Mesenchymal stem cell (in vitro differentiated cells and primary cell): ENCODE measurements around the gene OXT. TPM values are rescaled to one million over a fixed set of nuclear protein-coding genes. Genes with fewer than 3 reads are reported as not detected.
"Not testable (repeated sequence)": the region's sequence is repeated elsewhere in the genome, so short reads cannot be mapped to it uniquely, and the experiment has no call there.

Experiments
- DNase-seq: peaks from one replicate; pipeline ENCODE4 v3.0.0-alpha.2; 2013
- H2AFZ ChIP-seq: one replicate; pipeline ENCODE4 v1.6.1; 2013; ENCODE audit warnings: low read depth, mild to moderate bottlenecking, control low read depth, inconsistent platforms, low read length, moderate library complexity
- H2AK5ac ChIP-seq: 2 replicates; pipeline ENCODE4 v1.6.1; 2013; ENCODE audit warnings: low read length, moderate library complexity, mild to moderate bottlenecking, inconsistent platforms; ENCODE audit not compliant: severe bottlenecking
- H2BK120ac ChIP-seq: one replicate; pipeline ENCODE4 v1.6.1; 2013; ENCODE audit warnings: low read depth, mild to moderate bottlenecking, inconsistent platforms, low read length, moderate library complexity
- H2BK12ac ChIP-seq, 2 experiments: one replicate each; pipeline ENCODE4 v1.6.1; 2013; ENCODE audit warnings: inconsistent platforms in 2 of 2, low read length in 2 of 2, mild to moderate bottlenecking in 2 of 2, moderate library complexity in 2 of 2, control low read depth in 1 of 2
- H2BK15ac ChIP-seq: one replicate; pipeline ENCODE4 v1.6.1; 2013; ENCODE audit warnings: mild to moderate bottlenecking, low read depth, inconsistent platforms; ENCODE audit not compliant: poor library complexity, severe bottlenecking
- H2BK5ac ChIP-seq: 2 replicates; pipeline ENCODE4 v1.6.1; 2013; ENCODE audit warnings: low read depth, mild to moderate bottlenecking, low read length, control low read depth, inconsistent platforms; ENCODE audit not compliant: poor library complexity, severe bottlenecking
- H3K14ac ChIP-seq, 2 experiments: one replicate each; pipeline ENCODE4 v1.6.1; 2013; ENCODE audit warnings: inconsistent platforms in 2 of 2, low read length in 2 of 2, control low read depth in 1 of 2, mild to moderate bottlenecking in 1 of 2, moderate library complexity in 1 of 2
- H3K18ac ChIP-seq, 2 experiments: one replicate each; pipeline ENCODE4 v1.6.1; 2013; ENCODE audit warnings: inconsistent platforms in 2 of 2, low read length in 2 of 2, control low read depth in 1 of 2, low read depth in 1 of 2, mild to moderate bottlenecking in 1 of 2
- H3K23ac ChIP-seq, 2 experiments: one replicate each; pipeline ENCODE4 v1.6.1; 2013; ENCODE audit warnings: inconsistent platforms in 2 of 2, low read length in 2 of 2, mild to moderate bottlenecking in 2 of 2, moderate library complexity in 2 of 2, control low read depth in 1 of 2
- H3K27ac ChIP-seq: 2 replicates; pipeline ENCODE4 v1.5.1; 2013; ENCODE audit warnings: mild to moderate bottlenecking, moderate library complexity, low read length, control low read depth, inconsistent platforms; ENCODE audit not compliant: poor library complexity, severe bottlenecking
- H3K27me3 ChIP-seq, 2 experiments: 2 replicates each; pipeline versions ENCODE4 v1.6.1 to v1.7.0; 2013; ENCODE audit warnings: low read length in 2 of 2, mild to moderate bottlenecking in 2 of 2, moderate library complexity in 2 of 2, control low read depth in 1 of 2, inconsistent platforms in 1 of 2; ENCODE audit not compliant: control insufficient read depth in 1 of 2, insufficient read depth in 1 of 2
- H3K36me3 ChIP-seq, 2 experiments: 2 replicates each; pipeline versions ENCODE4 v1.6.1 to v1.7.0; 2013; ENCODE audit warnings: low read length in 2 of 2, control low read depth in 1 of 2, inconsistent platforms in 1 of 2, low read depth in 1 of 2, mild to moderate bottlenecking in 1 of 2; ENCODE audit not compliant: insufficient read depth in 2 of 2, control insufficient read depth in 1 of 2
- H3K4ac ChIP-seq, 2 experiments: one replicate each; pipeline ENCODE4 v1.6.1; 2013; ENCODE audit warnings: inconsistent platforms in 2 of 2, low read length in 2 of 2, mild to moderate bottlenecking in 2 of 2, moderate library complexity in 2 of 2, control low read depth in 1 of 2, low read depth in 1 of 2
- H3K4me1 ChIP-seq: 2 replicates; pipeline ENCODE4 v1.6.1; 2013; ENCODE audit warnings: low read depth, low read length, control low read depth; ENCODE audit not compliant: control insufficient read depth, insufficient read depth
- H3K4me2 ChIP-seq: 2 replicates; pipeline ENCODE4 v1.6.1; 2013; ENCODE audit warnings: low read length, mild to moderate bottlenecking, inconsistent platforms; ENCODE audit not compliant: poor library complexity, severe bottlenecking
- H3K4me3 ChIP-seq, 2 experiments: 2 replicates each; pipeline versions ENCODE4 v1.5.1 to v1.7.0; 2013; ENCODE audit warnings: low read length in 2 of 2, mild to moderate bottlenecking in 2 of 2, control low read depth in 1 of 2, low read depth in 1 of 2; ENCODE audit not compliant: insufficient read depth in 1 of 2
- H3K79me1 ChIP-seq: replicated peaks from 2 replicates; pipeline ENCODE4 v1.6.1; 2013; ENCODE audit warnings: mild to moderate bottlenecking, control low read depth, low read length, inconsistent platforms; ENCODE audit not compliant: poor library complexity, severe bottlenecking
- H3K9ac ChIP-seq: 2 replicates; pipeline ENCODE4 v1.7.0; 2013; ENCODE audit warnings: mild to moderate bottlenecking, low read length, moderate library complexity
- H3K9me3 ChIP-seq: 2 replicates; pipeline ENCODE4 v1.7.0; 2013; ENCODE audit warnings: mild to moderate bottlenecking, low read length; ENCODE audit not compliant: control insufficient read depth
- H4K8ac ChIP-seq: one replicate; pipeline ENCODE4 v1.6.1; 2013; ENCODE audit warnings: inconsistent platforms, mild to moderate bottlenecking, low read length, moderate library complexity
- H4K91ac ChIP-seq: one replicate; pipeline ENCODE4 v1.6.1; 2013; ENCODE audit warnings: mild to moderate bottlenecking, low read length, inconsistent platforms
- WGBS: methylation state at CpG from one replicate; pipeline ENCODE4 v1.1.7; 2013; ENCODE audit warnings: mixed read lengths; 5-methylcytosine and 5-hydroxymethylcytosine counted together
- polyA plus RNA-seq, 2 experiments: library from polyadenylated mRNA; stranded (reverse); fragments of 200-250 nt; gene quantifications; one replicate each; pipeline ENCODE4 v1.2.3, GENCODE V29; 2013

Gene OXT
- not detected for polyA plus RNA-seq (2013, experiment 1 of 2)
- polyA plus RNA-seq (2013, experiment 2 of 2), result not detected

DNA sequence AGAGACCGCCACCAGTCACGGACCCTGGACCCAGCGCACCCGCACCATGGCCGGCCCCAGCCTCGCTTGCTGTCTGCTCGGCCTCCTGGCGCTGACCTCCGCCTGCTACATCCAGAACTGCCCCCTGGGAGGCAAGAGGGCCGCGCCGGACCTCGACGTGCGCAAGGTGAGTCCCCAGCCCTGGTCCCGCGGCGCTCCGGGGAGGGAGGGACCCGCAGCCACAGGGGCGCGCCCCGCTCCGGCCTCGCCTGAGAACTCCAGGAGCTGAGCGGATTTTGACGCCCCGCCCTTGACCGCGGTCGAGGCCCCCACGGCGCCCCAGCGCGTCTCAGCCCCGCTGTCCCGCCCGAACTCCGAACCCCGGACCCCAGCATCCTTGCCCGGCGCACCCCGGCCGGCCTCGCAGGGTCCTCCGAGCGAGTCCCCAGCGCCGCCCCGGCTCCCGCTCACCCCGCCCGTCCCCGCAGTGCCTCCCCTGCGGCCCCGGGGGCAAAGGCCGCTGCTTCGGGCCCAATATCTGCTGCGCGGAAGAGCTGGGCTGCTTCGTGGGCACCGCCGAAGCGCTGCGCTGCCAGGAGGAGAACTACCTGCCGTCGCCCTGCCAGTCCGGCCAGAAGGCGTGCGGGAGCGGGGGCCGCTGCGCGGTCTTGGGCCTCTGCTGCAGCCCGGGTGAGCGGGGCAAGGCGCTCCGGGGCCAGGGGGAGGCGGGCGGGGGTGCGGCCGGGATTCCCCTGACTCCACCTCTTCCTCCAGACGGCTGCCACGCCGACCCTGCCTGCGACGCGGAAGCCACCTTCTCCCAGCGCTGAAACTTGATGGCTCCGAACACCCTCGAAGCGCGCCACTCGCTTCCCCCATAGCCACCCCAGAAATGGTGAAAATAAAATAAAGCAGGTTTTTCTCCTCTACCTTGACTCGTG, at the start of gene OXT:
Gene OXT (plus strand): TSS at position 11 of the 920 bp plus-strand sequence. CDS start 36 bp downstream, at position 47.
- H3K18ac ChIP-seq, result no peak within 1 kb of the TSS

DNA sequence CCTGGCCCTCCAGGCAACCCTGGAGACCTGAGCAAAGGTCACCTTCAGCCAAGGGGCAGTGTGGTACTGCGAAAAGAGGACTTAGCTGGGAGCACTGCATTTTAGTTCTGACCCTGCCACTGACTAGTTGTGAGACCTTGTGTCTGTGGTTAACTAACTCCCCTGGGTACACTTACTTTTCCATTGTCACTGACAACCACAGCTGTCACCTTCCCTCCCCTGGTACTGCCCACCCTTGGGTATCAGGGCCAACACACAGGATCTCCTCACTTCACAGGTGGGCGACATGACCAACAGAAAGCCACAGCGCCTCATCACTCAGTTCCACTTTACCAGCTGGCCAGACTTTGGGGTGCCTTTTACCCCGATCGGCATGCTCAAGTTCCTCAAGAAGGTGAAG, 49.6 kb upstream of the OXT start:
- no peak overlapping the region for H3K23ac ChIP-seq
- no peaks in the 10 kb centered on the region for H3K9me3 ChIP-seq
- H2AK5ac ChIP-seq, result no peak overlapping the region
- no peak overlapping the region for H3K27ac ChIP-seq
- H3K79me1 ChIP-seq, result peaks cover 6% of the 10 kb centered on the region
- no peak overlapping the region for H2BK15ac ChIP-seq
- no peaks in the 10 kb centered on the region for H3K27me3 ChIP-seq
- H3K36me3 ChIP-seq, result peaks cover 43 to 70% of the 10 kb centered on the region in 2 experiments
- H2BK12ac ChIP-seq, result no peak overlapping the region
- H4K8ac ChIP-seq, result no peak overlapping the region
- no peak for DNase-seq
- no peak overlapping the region for H4K91ac ChIP-seq
- no peak overlapping the region for H3K4me3 ChIP-seq
- H2BK5ac ChIP-seq, result no peak overlapping the region
- H2AFZ ChIP-seq, result no peak overlapping the region
- whole genome bisulfite sequencing, result 100% methylated on average over 5 of the region's 5 CpGs
- no peak overlapping the region for H3K9ac ChIP-seq
- H3K18ac ChIP-seq, result no peak overlapping the region
- H3K4me2 ChIP-seq, result no peak overlapping the region
- H3K14ac ChIP-seq, result no peak overlapping the region
- no peak overlapping the region for H2BK120ac ChIP-seq
- peaks cover 21% of the 10 kb centered on the region for H3K4me1 ChIP-seq
- H3K4ac ChIP-seq, result no peak overlapping the region

More for the DNA sequence above, at the start of gene OXT:
- Histone ChIP-seq H3K4me2 (peak within 1 kb of the TSS; percentile 44), H3K9ac (no peak within 1 kb of the TSS), H3K36me3 (no peaks in the 10 kb centered on the region), H3K23ac (no peak within 1 kb of the TSS), H2AFZ (no peak within 1 kb of the TSS), H3K27ac (no peak within 1 kb of the TSS), H3K4me3 (peak within 1 kb of the TSS; percentile 18 to 60), H4K91ac (no peak within 1 kb of the TSS), H4K8ac (peak within 1 kb of the TSS; percentile 41), H2BK5ac (no peak within 1 kb of the TSS), H3K9me3 (no peaks in the 10 kb centered on the region), H2AK5ac (no peak within 1 kb of the TSS), H2BK12ac (no peak within 1 kb of the TSS), H3K79me1 (no peaks in the 10 kb centered on the region), H3K14ac (no peak within 1 kb of the TSS), H2BK120ac (no peak within 1 kb of the TSS), H3K27me3 (peaks cover 22 to 34% of the 10 kb centered on the region in 2 experiments), H3K4ac (no peak within 1 kb of the TSS), H2BK15ac (no peak within 1 kb of the TSS), H3K4me1 (peaks cover 14% of the 10 kb centered on the region)
- 16% methylated on average over 78 of the region's 95 CpGs for WGBS
- DNase-seq, result no peak

DNA sequence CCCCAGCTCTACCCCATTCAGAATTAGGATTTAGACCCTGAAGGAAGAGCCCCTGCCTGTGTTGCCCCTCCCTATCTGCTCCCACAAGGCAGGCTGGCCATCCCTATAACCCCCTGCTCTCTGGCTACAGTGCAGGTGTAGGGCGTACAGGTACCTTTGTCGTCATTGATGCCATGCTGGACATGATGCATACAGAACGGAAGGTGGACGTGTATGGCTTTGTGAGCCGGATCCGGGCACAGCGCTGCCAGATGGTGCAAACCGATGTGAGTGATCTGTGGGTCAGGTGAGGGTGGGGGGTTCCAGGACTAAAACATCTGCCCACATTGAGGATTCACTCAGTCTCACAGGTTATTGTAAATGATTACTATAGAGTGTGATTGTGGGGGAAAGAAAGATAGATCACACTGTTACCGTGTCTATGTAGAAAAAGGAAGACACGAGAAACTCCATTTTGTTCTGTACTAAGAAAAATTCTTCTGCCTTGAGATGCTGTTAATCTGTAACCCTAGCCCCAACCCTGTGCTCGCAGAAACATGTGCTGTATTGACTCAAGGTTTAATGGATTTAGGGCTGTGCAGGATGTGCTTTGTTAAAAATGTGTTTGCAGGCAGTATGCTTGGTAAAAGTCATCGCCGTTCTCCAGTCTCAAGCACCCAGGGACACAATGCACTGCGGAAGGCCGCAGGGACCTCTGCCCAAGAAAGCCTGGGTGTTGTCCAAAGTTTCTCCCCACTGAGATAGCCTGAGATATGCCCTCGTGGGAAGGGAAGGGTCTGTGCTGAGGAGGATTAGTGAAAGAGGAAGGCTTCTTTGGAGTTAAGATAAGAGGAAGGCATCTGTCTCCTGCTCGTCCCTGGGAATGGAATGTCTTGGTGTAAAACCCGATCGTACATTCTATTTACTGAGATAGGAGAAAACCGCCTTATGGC, 48.6 kb upstream of the OXT start:
- Histone ChIP-seq H2BK12ac (peak overlapping the region in 1 of 2 experiments; percentile 8), H2AK5ac (peak overlapping the region; percentile 66), H3K27ac (peak overlapping the region; percentile 50), H3K4me1 (peaks cover 21% of the 10 kb centered on the region), H3K36me3 (peaks cover 51 to 71% of the 10 kb centered on the region in 2 experiments)
- not testable (repeated sequence) for H3K9ac ChIP-seq, H3K23ac ChIP-seq, DNase-seq, H2BK120ac ChIP-seq, H3K4me3 ChIP-seq, H3K79me1 ChIP-seq, H3K14ac ChIP-seq, H4K91ac ChIP-seq, H3K18ac ChIP-seq, H4K8ac ChIP-seq, H3K9me3 ChIP-seq, H2BK5ac ChIP-seq, H2AFZ ChIP-seq, H3K4ac ChIP-seq, H3K27me3 ChIP-seq, H2BK15ac ChIP-seq, H3K4me2 ChIP-seq
- 84% methylated on average over 19 of the region's 20 CpGs for WGBS
